Stimulated activated naive CD8-positive, alpha-beta T cell treated with anti-CD3 and anti-CD28 coated beads, Interleukin-15, Interleukin-2, amounts not matched to agents 100 U/mL and 50 U/mL, for 24 hours (primary cell): ENCODE measurements around the gene RASSF8.

Experiments used
- ATAC-seq: fragments of 150-1000 bp; cut with Tn5 transposase; one replicate; pipeline ENCODE4 v1.10.0; 2021
- DNase-seq: peaks from one replicate; pipeline ENCODE4 v3.0.0; 2021

Gene RASSF8

GRCh38 chr12:26058818-26059217 is 100.3 kb downstream of the RASSF8 start:
- ATAC-seq, result no peak
- no peak for DNase-seq

GRCh38 chr12:26062006-26062405 is 103.5 kb downstream of the RASSF8 start:
- ATAC-seq (no peak), DNase-seq (no peak)

- DNase-seq (no peak), ATAC-seq (no peak)
Observed at GRCh38 chr12:26062566-26062965, 104.1 kb downstream of the RASSF8 start.

GRCh38 chr12:26065451-26065850 is 107.0 kb downstream of the RASSF8 start:
- ATAC-seq, result no peak

GRCh38 chr12:26068503-26068902 is 110.0 kb downstream of the RASSF8 start:
- no peak for DNase-seq
- ATAC-seq, result no peak

More at GRCh38 chr12:26065451-26065850, 107.0 kb downstream of the RASSF8 start:
- DNase-seq, result no peak

- no peak for DNase-seq
- ATAC-seq, result no peak
Observed at GRCh38 chr12:26069796-26070195, 111.3 kb downstream of the RASSF8 start.

GRCh38 chr12:26077915-26078702 is 119.6 kb downstream of the RASSF8 start:
- ATAC-seq, result no peak
- DNase-seq, result no peak

- DNase-seq (no peak), ATAC-seq (no peak)
Observed at GRCh38 chr12:26080911-26081310, 122.4 kb downstream of the RASSF8 start.

- DNase-seq, result no peak
- ATAC-seq, result no peak
Observed at GRCh38 chr12:26086936-26087335, 128.5 kb downstream of the RASSF8 start.

- DNase-seq (no peak), ATAC-seq (no peak)
Observed at GRCh38 chr12:26088998-26089397, 130.5 kb downstream of the RASSF8 start.

- ATAC-seq (no peak), DNase-seq (no peak)
Observed at GRCh38 chr12:26090836-26091510, 132.5 kb downstream of the RASSF8 start.

GRCh38 chr12:26091822-26092221 is 133.3 kb downstream of the RASSF8 start:
- no peak for DNase-seq

GRCh38 chr12:26092346-26093105 is 134.0 kb downstream of the RASSF8 start:
- ATAC-seq (no peak), DNase-seq (no peak)

More at GRCh38 chr12:26091822-26092221, 133.3 kb downstream of the RASSF8 start:
- no peak for ATAC-seq

GRCh38 chr12:26095186-26095585 is 136.7 kb downstream of the RASSF8 start:
- no peak for ATAC-seq
- DNase-seq, result no peak

- no peak for DNase-seq
- ATAC-seq, result no peak
Observed at GRCh38 chr12:26096036-26096435, 137.6 kb downstream of the RASSF8 start.

GRCh38 chr12:26097046-26097878 is 138.8 kb downstream of the RASSF8 start:
- DNase-seq (peak; percentile 63), ATAC-seq (peak; percentile 92)

- DNase-seq (no peak), ATAC-seq (no peak)
Observed at GRCh38 chr12:26100666-26101349, 142.3 kb downstream of the RASSF8 start.

GRCh38 chr12:26101350-26101734 is 142.9 kb downstream of the RASSF8 start:
- no peak for DNase-seq
- ATAC-seq, result no peak

- no peak for DNase-seq
- ATAC-seq, result no peak
Observed at GRCh38 chr12:26101763-26102162, 143.3 kb downstream of the RASSF8 start.

GRCh38 chr12:26102953-26103352 is 144.5 kb downstream of the RASSF8 start:
- ATAC-seq (no peak), DNase-seq (no peak)

GRCh38 chr12:26106347-26106746 is 147.9 kb downstream of the RASSF8 start:
- ATAC-seq (no peak), DNase-seq (no peak)
